C4-2B (cell line): ENCODE results near the gene KCNMB2.

ENCODE experiments used
- ZFX ChIP-seq: fragments of 450-650 bp; IDR thresholded peaks from 2 replicates; pipeline ENCODE4 v1.6.1; 2017
- TF ChIP-seq, protein P1 (sequence below): fragments of 450-650 bp; conservative IDR thresholded peaks from 2 replicates; pipeline ENCODE4 v1.5.1; 2017; ENCODE audit warnings: mild to moderate bottlenecking

DNA sequence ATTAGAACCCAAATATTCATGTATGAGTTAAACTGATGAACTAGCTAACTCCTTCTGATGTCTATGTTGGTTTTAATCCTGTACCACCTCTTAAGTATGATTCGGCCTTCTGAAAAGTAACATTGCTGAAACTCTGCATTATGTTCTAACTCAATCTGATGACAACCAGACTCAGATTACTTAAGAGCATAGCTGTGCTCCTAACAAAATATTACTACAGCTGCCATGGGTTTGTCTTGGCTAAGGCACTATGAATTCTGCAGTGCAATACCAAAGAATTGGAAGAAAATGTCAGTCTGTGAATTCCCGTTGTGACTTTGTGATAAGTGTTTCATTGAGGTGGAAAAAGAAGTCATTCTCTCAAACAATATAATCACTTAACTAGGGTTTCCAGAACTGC lies 311.0 kb downstream of the KCNMB2 start:
- TF ChIP-seq, protein P1, sequence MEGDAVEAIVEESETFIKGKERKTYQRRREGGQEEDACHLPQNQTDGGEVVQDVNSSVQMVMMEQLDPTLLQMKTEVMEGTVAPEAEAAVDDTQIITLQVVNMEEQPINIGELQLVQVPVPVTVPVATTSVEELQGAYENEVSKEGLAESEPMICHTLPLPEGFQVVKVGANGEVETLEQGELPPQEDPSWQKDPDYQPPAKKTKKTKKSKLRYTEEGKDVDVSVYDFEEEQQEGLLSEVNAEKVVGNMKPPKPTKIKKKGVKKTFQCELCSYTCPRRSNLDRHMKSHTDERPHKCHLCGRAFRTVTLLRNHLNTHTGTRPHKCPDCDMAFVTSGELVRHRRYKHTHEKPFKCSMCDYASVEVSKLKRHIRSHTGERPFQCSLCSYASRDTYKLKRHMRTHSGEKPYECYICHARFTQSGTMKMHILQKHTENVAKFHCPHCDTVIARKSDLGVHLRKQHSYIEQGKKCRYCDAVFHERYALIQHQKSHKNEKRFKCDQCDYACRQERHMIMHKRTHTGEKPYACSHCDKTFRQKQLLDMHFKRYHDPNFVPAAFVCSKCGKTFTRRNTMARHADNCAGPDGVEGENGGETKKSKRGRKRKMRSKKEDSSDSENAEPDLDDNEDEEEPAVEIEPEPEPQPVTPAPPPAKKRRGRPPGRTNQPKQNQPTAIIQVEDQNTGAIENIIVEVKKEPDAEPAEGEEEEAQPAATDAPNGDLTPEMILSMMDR, result no peak
- TF ChIP-seq ZFX, result no peak
